GM13977 (cell line): ENCODE results near the gene PCSK5.

Experiments used
- DNase-seq: peaks from one replicate; pipeline ENCODE4 v3.0.0; 2012; ENCODE audit warnings: low spot score
- CTCF ChIP-seq: IDR thresholded peaks from 2 replicates; pipeline ENCODE4 v1.5.1; 2012; ENCODE audit warnings: mild to moderate bottlenecking, control low read depth; ENCODE audit not compliant: insufficient read depth; ENCODE audit errors: extremely low read depth, missing control alignments
- in situ Hi-C: fragments of 300-500 bp; cut with MboI; formaldehyde crosslinking; loops from one replicate; pipeline ENCODE4 v1.12.0; 2022; ENCODE audit warnings: low sequenced_read_pairs, low pct_unique_long_range_greater_than_20kb, mixed read lengths, inconsistent platforms; ENCODE audit not compliant: unreplicated experiment

The PCSK5 gene

GRCh38 chr9:76135902-76136301 lies 245.4 kb downstream of the PCSK5 start:
- in situ Hi-C loops = no loop called here
- TF ChIP-seq CTCF = no peak
- no peak for DNase-seq

- no peak for TF ChIP-seq CTCF
- DNase-seq = no peak
- in situ Hi-C loops = no loop called here
These were observed 246.5 kb downstream of the PCSK5 start for GRCh38 chr9:76136986-76137385.

GRCh38 chr9:76137931-76138330 lies 247.5 kb downstream of the PCSK5 start:
- TF ChIP-seq CTCF = no peak
- DNase-seq = no peak

GRCh38 chr9:76138360-76138759 lies 247.9 kb downstream of the PCSK5 start:
- TF ChIP-seq CTCF = no peak
- in situ Hi-C loops = no loop called here
- DNase-seq = no peak

More at GRCh38 chr9:76137931-76138330, 247.5 kb downstream of the PCSK5 start:
- in situ Hi-C loops = no loop called here

GRCh38 chr9:76143834-76144233 lies 253.4 kb downstream of the PCSK5 start:
- no peak for TF ChIP-seq CTCF
- in situ Hi-C loops = no loop called here
- DNase-seq = no peak

- TF ChIP-seq CTCF = no peak
- in situ Hi-C loops = no loop called here
- no peak for DNase-seq
These were observed 259.5 kb downstream of the PCSK5 start for GRCh38 chr9:76150013-76150412.

- no peak for TF ChIP-seq CTCF
- in situ Hi-C loops = no loop called here
- DNase-seq = no peak
These were observed 260.8 kb downstream of the PCSK5 start for GRCh38 chr9:76151267-76151666.
